ENCODE measurements around the gene PRKACA.

GRCh38 chr19:14088634-14089411 lies 28.7 kb downstream of the PRKACA start:
- no peak for TF ChIP-seq CTCF (conservative IDR thresholded peaks at IDR 0.05 in 1 of 2, IDR thresholded peaks at IDR 0.05 in 1 of 2; ENCODE audit: extremely low read depth in 1 of 2, insufficient read depth in 1 of 2, low read depth in 1 of 2, low read length in 2 of 2)
- TF ChIP-seq EZH2 (IDR thresholded peaks at IDR 0.05; ENCODE audit: borderline replicate concordance, low read length), result no peak
